DOHH2 (cell line): ENCODE data around the gene NCR1.

Experiments used
- CTCF ChIP-seq: fragments of 200-600 bp; sonication (generic); IDR thresholded peaks from one replicate; pipeline ENCODE4 v1.5.1; 2014; ENCODE audit warnings: antibody characterized with exemption, mild to moderate bottlenecking, low read depth, low read length; ENCODE audit not compliant: poor library complexity, severe bottlenecking
- EZH2phosphoT487 ChIP-seq: fragments of 200-600 bp; sonication (generic); IDR thresholded peaks from 2 replicates; pipeline ENCODE4 v1.6.1; 2017; ENCODE audit warnings: borderline replicate concordance, mild to moderate bottlenecking, antibody characterized with exemption, low read length, moderate library complexity, mixed read lengths

GRCh38 chr19:54906819-54907218 lies 871 bp downstream of the NCR1 start:
- TF ChIP-seq EZH2phosphoT487 (no peak), CTCF (no peak)
